ENCODE results near the gene RNF114.

The RNF114 gene

DNA sequence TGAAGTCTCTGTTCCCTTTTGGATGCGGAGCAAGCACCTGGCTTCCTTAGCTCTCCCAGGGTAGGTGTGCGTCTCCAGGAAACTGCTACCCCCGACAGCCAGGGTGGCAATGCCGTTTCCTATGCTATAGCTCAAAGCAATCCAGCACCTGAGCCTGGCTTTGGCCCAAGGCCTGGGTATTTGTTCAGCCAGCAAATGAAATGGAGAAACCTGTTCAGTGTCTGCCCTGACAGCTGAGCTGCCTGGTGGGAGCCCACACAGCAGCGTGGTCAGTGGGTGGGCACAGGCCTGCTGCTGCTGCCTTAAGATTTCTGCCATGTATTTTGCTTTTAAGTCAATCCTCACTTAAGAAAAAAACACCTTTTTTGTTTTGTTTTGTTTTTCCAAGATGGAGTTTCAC, 34.6 kb upstream of the RNF114 start:
- DNase-seq: no peak
- no peaks in the 10 kb centered on the region for H3K27me3 ChIP-seq
- TF ChIP-seq, protein P1, sequence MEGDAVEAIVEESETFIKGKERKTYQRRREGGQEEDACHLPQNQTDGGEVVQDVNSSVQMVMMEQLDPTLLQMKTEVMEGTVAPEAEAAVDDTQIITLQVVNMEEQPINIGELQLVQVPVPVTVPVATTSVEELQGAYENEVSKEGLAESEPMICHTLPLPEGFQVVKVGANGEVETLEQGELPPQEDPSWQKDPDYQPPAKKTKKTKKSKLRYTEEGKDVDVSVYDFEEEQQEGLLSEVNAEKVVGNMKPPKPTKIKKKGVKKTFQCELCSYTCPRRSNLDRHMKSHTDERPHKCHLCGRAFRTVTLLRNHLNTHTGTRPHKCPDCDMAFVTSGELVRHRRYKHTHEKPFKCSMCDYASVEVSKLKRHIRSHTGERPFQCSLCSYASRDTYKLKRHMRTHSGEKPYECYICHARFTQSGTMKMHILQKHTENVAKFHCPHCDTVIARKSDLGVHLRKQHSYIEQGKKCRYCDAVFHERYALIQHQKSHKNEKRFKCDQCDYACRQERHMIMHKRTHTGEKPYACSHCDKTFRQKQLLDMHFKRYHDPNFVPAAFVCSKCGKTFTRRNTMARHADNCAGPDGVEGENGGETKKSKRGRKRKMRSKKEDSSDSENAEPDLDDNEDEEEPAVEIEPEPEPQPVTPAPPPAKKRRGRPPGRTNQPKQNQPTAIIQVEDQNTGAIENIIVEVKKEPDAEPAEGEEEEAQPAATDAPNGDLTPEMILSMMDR (IDR thresholded peaks at IDR 0.05; ENCODE audit: low read depth, low read length): no peak
- H3K36me3 ChIP-seq: peaks cover 28% of the 10 kb centered on the region
- H3K9me3 ChIP-seq: no peaks in the 10 kb centered on the region
- no peaks in the 10 kb centered on the region for H3K4me1 ChIP-seq
- H3K4me3 ChIP-seq (ENCODE audit: low read depth, low read length): no peak overlapping the region

GRCh38 chr20:49904440-49905214, 31.6 kb upstream of the RNF114 start:
- peaks cover 48% of the 10 kb centered on the region for H3K36me3 ChIP-seq
- TF ChIP-seq, protein P1 (IDR thresholded peaks at IDR 0.05; ENCODE audit: low read depth, low read length): no peak
- DNase-seq: no peak

DNA sequence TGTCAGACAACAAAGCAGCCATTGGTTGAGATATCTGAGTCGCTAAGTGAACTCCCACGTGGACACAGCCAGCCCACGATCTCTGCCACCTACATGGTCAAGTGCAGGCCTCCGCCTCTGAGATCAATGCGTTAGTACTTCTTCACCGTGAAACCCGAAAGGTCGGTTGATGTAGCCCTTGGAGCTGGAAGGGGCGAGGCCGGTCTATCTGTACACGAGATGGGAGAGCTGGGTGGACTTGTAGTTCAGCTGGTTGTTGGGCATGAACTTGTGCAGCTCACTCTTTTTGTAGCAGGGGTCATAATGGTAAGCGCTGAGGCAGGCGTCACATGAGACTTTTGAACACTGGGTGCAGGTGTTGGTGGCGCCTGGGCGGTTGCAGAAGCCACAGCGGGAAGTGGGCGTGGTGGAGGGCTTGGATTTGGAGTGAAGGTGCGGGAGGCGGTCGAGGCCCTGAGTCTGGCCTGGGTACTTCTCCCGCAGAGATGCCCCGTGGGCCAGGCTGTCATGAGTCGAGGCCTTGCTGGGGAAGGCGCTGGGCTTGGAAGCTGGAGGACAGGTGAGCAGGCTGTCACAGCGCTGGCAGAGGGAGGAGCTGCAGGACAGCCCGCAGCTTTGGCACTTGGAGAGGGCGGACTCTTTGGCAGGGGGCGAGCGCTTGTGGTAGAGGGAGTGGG, 30.6 kb upstream of the RNF114 start:
- TF ChIP-seq, protein P1 (IDR thresholded peaks at IDR 0.05; ENCODE audit: low read depth, low read length): no peak
- Histone ChIP-seq H3K4me3 (ENCODE audit: low read depth, low read length) (no peak overlapping the region), H3K9me3 (no peaks in the 10 kb centered on the region), H3K36me3 (peaks cover 54% of the 10 kb centered on the region), H3K4me1 (no peaks in the 10 kb centered on the region; the same call in 1 of the 2 replicates), H3K27me3 (no peaks in the 10 kb centered on the region)
- no peak for DNase-seq

More at GRCh38 chr20:49904440-49905214, 31.6 kb upstream of the RNF114 start:
- H3K27me3 ChIP-seq: no peaks in the 10 kb centered on the region
- H3K4me3 ChIP-seq (ENCODE audit: low read depth, low read length): no peak overlapping the region
- H3K4me1 ChIP-seq: no peaks in the 10 kb centered on the region
- H3K9me3 ChIP-seq: no peaks in the 10 kb centered on the region

GRCh38 chr20:49906101-49906604, 30.0 kb upstream of the RNF114 start:
- H3K9me3 ChIP-seq: no peaks in the 10 kb centered on the region
- H3K4me1 ChIP-seq: no peaks in the 10 kb centered on the region; the same call in 1 of the 2 replicates
- TF ChIP-seq, protein P1 (IDR thresholded peaks at IDR 0.05; ENCODE audit: low read depth, low read length): no peak
- H3K36me3 ChIP-seq: peaks cover 54% of the 10 kb centered on the region
- no peaks in the 10 kb centered on the region for H3K27me3 ChIP-seq
- H3K4me3 ChIP-seq (ENCODE audit: low read depth, low read length): no peak overlapping the region
- DNase-seq: no peak

DNA sequence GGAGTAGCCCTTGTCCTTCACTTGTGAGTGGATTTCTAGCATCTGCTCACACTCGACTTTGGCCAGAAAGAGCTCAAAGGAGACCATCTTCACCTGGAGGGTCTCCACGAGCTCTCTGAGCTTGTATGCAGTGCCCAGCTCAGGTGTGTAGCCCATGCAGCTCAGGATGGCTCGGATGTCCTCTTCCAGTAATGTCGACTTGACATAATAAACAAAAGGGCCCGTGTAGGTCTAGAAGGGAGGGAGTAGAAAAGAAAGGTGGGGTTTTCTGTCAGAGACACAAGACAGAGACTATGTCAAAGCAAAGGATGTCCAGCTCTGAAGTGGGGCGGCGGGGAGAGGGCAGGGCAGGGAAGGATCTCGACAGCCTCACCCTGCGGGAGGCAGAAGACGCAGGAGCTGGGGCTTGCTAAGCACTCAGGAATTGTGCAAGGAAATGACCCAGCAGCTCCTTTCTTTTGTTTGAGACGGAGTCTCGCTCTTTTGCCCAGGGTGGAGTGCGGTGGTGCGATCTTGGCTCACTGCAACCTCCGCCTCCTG, 29.5 kb upstream of the RNF114 start:
- DNase-seq: no peak
- no peaks in the 10 kb centered on the region; the same call in 1 of the 2 replicates for H3K4me1 ChIP-seq
- H3K36me3 ChIP-seq: peaks cover 54% of the 10 kb centered on the region
- H3K27me3 ChIP-seq: no peaks in the 10 kb centered on the region
- H3K9me3 ChIP-seq: no peaks in the 10 kb centered on the region
- H3K4me3 ChIP-seq (ENCODE audit: low read depth, low read length): no peak overlapping the region
- TF ChIP-seq, protein P1 (IDR thresholded peaks at IDR 0.05; ENCODE audit: low read depth, low read length): no peak
